ENCODE measurements around the gene IL17B.

IL17B gene

DNA sequence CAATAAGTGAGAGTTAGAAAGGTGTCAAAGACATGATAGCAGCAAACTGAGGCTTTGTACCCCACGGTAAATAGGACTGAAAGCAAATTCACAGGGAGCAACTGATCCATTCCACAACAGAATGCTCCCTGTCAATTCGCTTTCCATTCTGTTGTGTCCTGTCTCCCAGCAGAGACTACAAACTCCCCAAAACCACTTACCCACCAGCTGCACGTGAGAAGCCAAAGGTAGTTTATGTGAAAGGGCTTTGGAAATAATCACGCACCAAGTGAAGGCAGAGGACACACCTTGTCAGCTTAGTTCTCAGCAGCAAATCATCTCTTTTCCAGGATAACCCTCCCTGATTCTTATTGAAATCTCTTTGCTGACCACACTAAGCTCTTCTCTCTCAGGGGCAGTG lies 46.6 kb upstream of the IL17B start:
- H3K79me1 ChIP-seq (ENCODE audit: low read length): peaks cover 48% of the 10 kb centered on the region
- WGBS (ENCODE audit: extremely low coverage, insufficient coverage, insufficient read length): no CpG with 5 or more reads among the region's 4 CpGs

GRCh38 chr5:149424371-149425315 lies 45.6 kb upstream of the IL17B start:
- Histone ChIP-seq H3K4me1 (ENCODE audit: control insufficient read depth in 1 of 2, insufficient read depth in 2 of 2, low read length in 2 of 2) (peaks cover 47 to 65% of the 10 kb centered on the region in 2 experiments), H3K36me3 (ENCODE audit: control insufficient read depth in 1 of 2, insufficient read depth in 2 of 2, low read length in 2 of 2) (peaks cover 0 to 4% of the 10 kb centered on the region in 2 experiments), H2AK5ac (ENCODE audit: low read length) (peak overlapping the region; percentile 87), H3K23ac (ENCODE audit: low read length) (no peak overlapping the region), H3K9ac (ENCODE audit: low read length) (peak overlapping the region; percentile 0), H3K79me1 (ENCODE audit: low read length) (peaks cover 51% of the 10 kb centered on the region), H3K27me3 (ENCODE audit: insufficient read depth, low read length) (no peaks in the 10 kb centered on the region), H2BK5ac (ENCODE audit: low read depth, low read length, poor library complexity) (peak overlapping the region; percentile 49), H3K79me2 (ENCODE audit: control insufficient read depth, insufficient read depth, low read length, poor library complexity) (peaks cover 8% of the 10 kb centered on the region), H3K18ac (ENCODE audit: low read length) (peak overlapping the region; percentile 76), H4K8ac (ENCODE audit: low read depth, low read length) (peak overlapping the region; percentile 79), H3K14ac (ENCODE audit: low read length) (peak overlapping the region; percentile 73), H3K4me2 (ENCODE audit: low read length) (peak overlapping the region; percentile 48), H4K12ac (ENCODE audit: low read depth, low read length) (no peak overlapping the region), H2BK12ac (ENCODE audit: low read length) (peak overlapping the region; percentile 96), H4K91ac (ENCODE audit: low read depth, low read length) (peak overlapping the region; percentile 83), H3K4me3 (ENCODE audit: low read depth, low read length) (no peak overlapping the region), H2BK120ac (ENCODE audit: insufficient read depth, low read length, poor library complexity) (peak overlapping the region; percentile 85), H3K27ac (ENCODE audit: low read depth, low read length) (peak overlapping the region; percentile 96), H3K9me3 (ENCODE audit: insufficient read depth, low read depth, low read length) (no peaks in the 10 kb centered on the region), H2AFZ (ENCODE audit: insufficient read depth, low read length, poor library complexity) (no peak overlapping the region), H3K4ac (ENCODE audit: low read depth, low read length) (peak overlapping the region; percentile 50)
- DNase-seq: no peak
- WGBS (ENCODE audit: extremely low coverage, insufficient coverage, insufficient read length): no CpG with 5 or more reads among the region's 10 CpGs

More for the DNA sequence above, 46.6 kb upstream of the IL17B start:
- Histone ChIP-seq H3K79me2 (ENCODE audit: control insufficient read depth, insufficient read depth, low read length, poor library complexity) (peaks cover 8% of the 10 kb centered on the region), H3K4me1 (ENCODE audit: control insufficient read depth in 1 of 2, insufficient read depth in 2 of 2, low read length in 2 of 2) (peaks cover 44 to 65% of the 10 kb centered on the region in 2 experiments), H4K8ac (ENCODE audit: low read depth, low read length) (no peak overlapping the region), H2AFZ (ENCODE audit: insufficient read depth, low read length, poor library complexity) (no peak overlapping the region), H3K4me2 (ENCODE audit: low read length) (no peak overlapping the region), H4K12ac (ENCODE audit: low read depth, low read length) (no peak overlapping the region), H3K14ac (ENCODE audit: low read length) (peak overlapping the region; percentile 3), H2AK5ac (ENCODE audit: low read length) (no peak overlapping the region), H4K91ac (ENCODE audit: low read depth, low read length) (peak overlapping the region; percentile 70), H3K23ac (ENCODE audit: low read length) (no peak overlapping the region), H3K9me3 (ENCODE audit: insufficient read depth, low read depth, low read length) (no peaks in the 10 kb centered on the region), H3K36me3 (ENCODE audit: control insufficient read depth in 1 of 2, insufficient read depth in 2 of 2, low read length in 2 of 2) (peaks cover 4 to 8% of the 10 kb centered on the region in 2 experiments), H3K27ac (ENCODE audit: low read depth, low read length) (peak overlapping the region; percentile 35), H2BK12ac (ENCODE audit: low read length) (peak overlapping the region; percentile 7), H2BK120ac (ENCODE audit: insufficient read depth, low read length, poor library complexity) (peak overlapping the region; percentile 2), H2BK5ac (ENCODE audit: low read depth, low read length, poor library complexity) (peak overlapping the region; percentile 25), H3K4ac (ENCODE audit: low read depth, low read length) (no peak overlapping the region), H3K27me3 (ENCODE audit: insufficient read depth, low read length) (no peaks in the 10 kb centered on the region), H3K18ac (ENCODE audit: low read length) (peak overlapping the region; percentile 81), H3K9ac (ENCODE audit: low read length) (no peak overlapping the region), H3K4me3 (ENCODE audit: low read depth, low read length) (no peak overlapping the region)
- no peak for DNase-seq

DNA sequence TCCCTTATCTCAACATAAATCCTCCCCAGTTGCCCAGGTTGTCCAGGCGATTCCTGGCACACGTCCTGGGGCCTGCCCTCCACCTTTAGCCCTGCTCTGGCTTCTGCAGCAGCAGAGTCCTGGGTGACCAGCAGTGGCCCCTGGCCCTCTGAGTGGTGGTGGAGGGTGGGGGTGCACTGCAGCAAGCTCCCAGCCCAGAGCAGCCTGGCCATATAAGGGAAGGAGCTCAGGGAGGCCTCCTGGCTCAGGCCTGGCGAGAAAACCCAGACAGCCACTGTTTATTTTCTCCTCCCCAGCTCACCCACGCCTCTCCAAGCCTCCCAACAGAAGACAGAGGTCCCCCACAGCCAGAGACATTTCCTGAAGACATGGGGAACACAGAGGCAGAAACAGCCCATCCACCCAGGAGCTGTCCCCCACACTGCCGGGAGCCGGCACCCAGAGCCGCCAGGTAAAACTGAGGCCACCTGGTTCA lies 44.7 kb upstream of the IL17B start:
- peak overlapping the region; percentile 99 for H4K91ac ChIP-seq (ENCODE audit: low read depth, low read length)
- DNase-seq: no peak
- H2BK120ac ChIP-seq (ENCODE audit: insufficient read depth, low read length, poor library complexity): peak overlapping the region; percentile 97
- H3K4me1 ChIP-seq (ENCODE audit: control insufficient read depth in 1 of 2, insufficient read depth in 2 of 2, low read length in 2 of 2): peaks cover 47 to 63% of the 10 kb centered on the region in 2 experiments
- H2AFZ ChIP-seq (ENCODE audit: insufficient read depth, low read length, poor library complexity): peak overlapping the region; percentile 38
- peaks cover 8% of the 10 kb centered on the region for H3K79me2 ChIP-seq (ENCODE audit: control insufficient read depth, insufficient read depth, low read length, poor library complexity)
- peak overlapping the region; percentile 97 for H3K18ac ChIP-seq (ENCODE audit: low read length)
- H3K9ac ChIP-seq (ENCODE audit: low read length): peak overlapping the region; percentile 0
- no CpG with 5 or more reads among the region's 7 CpGs for WGBS (ENCODE audit: extremely low coverage, insufficient coverage, insufficient read length)
- H3K4ac ChIP-seq (ENCODE audit: low read depth, low read length): peak overlapping the region; percentile 35
- no peaks in the 10 kb centered on the region for H3K36me3 ChIP-seq (ENCODE audit: control insufficient read depth in 1 of 2, insufficient read depth in 2 of 2, low read length in 2 of 2)
- no peak overlapping the region for H3K23ac ChIP-seq (ENCODE audit: low read length)
- peak overlapping the region; percentile 95 for H2BK12ac ChIP-seq (ENCODE audit: low read length)
- H4K12ac ChIP-seq (ENCODE audit: low read depth, low read length): no peak overlapping the region
- peak overlapping the region; percentile 48 for H3K4me2 ChIP-seq (ENCODE audit: low read length)
- peak overlapping the region; percentile 96 for H3K14ac ChIP-seq (ENCODE audit: low read length)
- peak overlapping the region; percentile 97 for H2AK5ac ChIP-seq (ENCODE audit: low read length)
- H2BK5ac ChIP-seq (ENCODE audit: low read depth, low read length, poor library complexity): peak overlapping the region; percentile 98
- no peak overlapping the region for H3K4me3 ChIP-seq (ENCODE audit: low read depth, low read length)
- H3K79me1 ChIP-seq (ENCODE audit: low read length): peaks cover 49% of the 10 kb centered on the region
- peak overlapping the region; percentile 96 for H3K27ac ChIP-seq (ENCODE audit: low read depth, low read length)
- H3K9me3 ChIP-seq (ENCODE audit: insufficient read depth, low read depth, low read length): no peaks in the 10 kb centered on the region
- no peaks in the 10 kb centered on the region for H3K27me3 ChIP-seq (ENCODE audit: insufficient read depth, low read length)
- H4K8ac ChIP-seq (ENCODE audit: low read depth, low read length): peak overlapping the region; percentile 90

DNA sequence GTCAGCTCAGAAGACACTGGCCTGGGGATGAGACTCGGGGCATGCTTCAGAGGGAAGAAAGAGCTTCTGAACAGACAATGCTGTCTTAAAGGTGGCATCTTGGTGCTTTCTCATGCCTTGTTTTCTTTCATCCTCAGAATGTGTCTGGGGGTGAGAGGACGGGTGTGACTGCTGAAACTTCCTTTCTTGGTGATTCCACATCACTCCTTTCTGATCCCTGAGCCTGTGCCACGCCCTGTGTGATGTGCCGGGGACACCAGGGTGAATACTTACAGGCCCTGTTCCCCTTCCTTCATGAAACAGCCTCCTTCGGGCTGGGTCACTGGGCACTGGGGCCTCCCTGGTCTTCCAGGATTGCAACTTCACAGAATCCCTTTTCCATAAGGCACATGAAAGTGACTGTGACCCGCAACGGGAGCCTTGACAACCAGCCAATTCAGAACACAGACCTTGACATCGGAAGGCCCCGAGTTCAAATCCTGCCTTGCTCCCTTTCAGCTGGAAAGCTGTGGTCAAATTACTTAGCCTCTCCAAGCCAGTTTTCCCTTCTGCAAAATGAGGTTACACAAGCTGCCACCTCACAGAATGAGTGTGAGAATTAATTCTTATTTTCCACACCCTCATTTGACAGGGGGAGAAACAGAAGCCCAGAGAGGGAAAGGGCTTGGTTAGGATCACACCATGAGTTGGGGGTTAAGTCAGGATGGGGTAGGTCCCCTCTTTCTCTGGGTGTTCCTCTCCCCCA lies 44.1 kb upstream of the IL17B start:
- H3K9ac ChIP-seq (ENCODE audit: low read length): peak overlapping the region; percentile 10
- peak overlapping the region; percentile 97 for H2AK5ac ChIP-seq (ENCODE audit: low read length)
- peak overlapping the region; percentile 59 for H4K12ac ChIP-seq (ENCODE audit: low read depth, low read length)
- H3K18ac ChIP-seq (ENCODE audit: low read length): peak overlapping the region; percentile 97
- H2BK120ac ChIP-seq (ENCODE audit: insufficient read depth, low read length, poor library complexity): peak overlapping the region; percentile 97
- no peaks in the 10 kb centered on the region for H3K9me3 ChIP-seq (ENCODE audit: insufficient read depth, low read depth, low read length)
- no peaks in the 10 kb centered on the region for H3K36me3 ChIP-seq (ENCODE audit: control insufficient read depth in 1 of 2, insufficient read depth in 2 of 2, low read length in 2 of 2)
- H3K79me2 ChIP-seq (ENCODE audit: control insufficient read depth, insufficient read depth, low read length, poor library complexity): peaks cover 8% of the 10 kb centered on the region
- peaks cover 47% of the 10 kb centered on the region for H3K79me1 ChIP-seq (ENCODE audit: low read length)
- H3K27ac ChIP-seq (ENCODE audit: low read depth, low read length): peak overlapping the region; percentile 96
- H3K14ac ChIP-seq (ENCODE audit: low read length): peak overlapping the region; percentile 96
- peak overlapping the region; percentile 98 for H2BK5ac ChIP-seq (ENCODE audit: low read depth, low read length, poor library complexity)
- H3K4ac ChIP-seq (ENCODE audit: low read depth, low read length): peak overlapping the region; percentile 56
- peak overlapping the region; percentile 99 for H4K91ac ChIP-seq (ENCODE audit: low read depth, low read length)
- DNase-seq: no peak
- peak overlapping the region; percentile 90 for H4K8ac ChIP-seq (ENCODE audit: low read depth, low read length)
- H2BK12ac ChIP-seq (ENCODE audit: low read length): peak overlapping the region; percentile 95
- H3K4me3 ChIP-seq (ENCODE audit: low read depth, low read length): no peak overlapping the region
- H3K4me1 ChIP-seq (ENCODE audit: control insufficient read depth in 1 of 2, insufficient read depth in 2 of 2, low read length in 2 of 2): peaks cover 47 to 60% of the 10 kb centered on the region in 2 experiments
- no peak overlapping the region for H3K23ac ChIP-seq (ENCODE audit: low read length)
- WGBS (ENCODE audit: extremely low coverage, insufficient coverage, insufficient read length): no CpG with 5 or more reads among the region's 9 CpGs
- peak overlapping the region; percentile 47 for H2AFZ ChIP-seq (ENCODE audit: insufficient read depth, low read length, poor library complexity)
- H3K4me2 ChIP-seq (ENCODE audit: low read length): peak overlapping the region; percentile 48
- H3K27me3 ChIP-seq (ENCODE audit: insufficient read depth, low read length): no peaks in the 10 kb centered on the region

Data from trophoblast cell (in vitro differentiated cells and primary cell).